ENCODE measurements around the gene TBL2. TPM values are rescaled to one million over a fixed set of nuclear protein-coding genes. Genes with fewer than 3 reads are reported as not detected.
"Not testable (repeated sequence)": the region's sequence is repeated elsewhere in the genome, so short reads cannot be mapped to it uniquely, and the experiment has no call there.

The TBL2 gene
- total RNA-seq, 4 donors from 2014 or later, result 31.9 to 56.3 (median 46.2) TPM

DNA sequence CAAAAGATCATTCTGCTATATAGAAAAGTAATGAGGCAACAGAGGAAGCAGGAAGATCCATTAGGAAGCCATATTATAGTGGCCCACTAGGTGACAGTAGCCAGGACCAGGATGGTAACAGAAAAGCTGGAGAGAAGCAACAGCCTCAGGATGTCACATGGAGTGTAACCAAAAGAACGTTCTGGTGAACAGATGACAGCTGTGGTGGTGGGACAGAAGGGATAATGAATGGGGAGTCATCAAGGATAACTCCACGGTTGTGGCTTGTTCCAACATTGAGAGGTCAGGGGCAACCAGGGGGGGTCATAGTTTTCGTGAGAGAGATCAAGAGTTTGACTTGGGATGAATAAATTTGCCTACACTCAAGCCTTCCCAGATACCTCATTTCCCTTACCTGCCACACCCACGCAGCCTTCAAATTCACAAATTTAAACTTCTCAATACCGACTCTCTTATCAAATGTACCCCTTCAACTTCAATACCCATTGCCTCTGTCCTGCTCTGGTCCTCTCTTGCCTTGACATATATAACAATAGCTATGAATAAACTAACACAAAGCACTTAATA is 9.3 kb downstream of the TBL2 start:
- Histone ChIP-seq H3K36me3 (peaks cover 0 to 39% (median 20%) of the 10 kb centered on the region in 4 donors), H3K27ac (no peak overlapping the region), H3K4me1 (peaks cover 0 to 6% (median 0%) of the 10 kb centered on the region in 4 donors), H3K27me3 (no peaks in the 10 kb centered on the region), H3K4me3 (no peak overlapping the region), H3K9me3 (no peaks in the 10 kb centered on the region)
- intact Hi-C loops (cut with DNase I; ENCODE audit: low total_unique reads), result no loop called here
- TF ChIP-seq EP300 (IDR thresholded peaks at IDR 0.05; ENCODE audit: low read depth) (no peak), POLR2A (IDR thresholded peaks at IDR 0.05) (no peak), POLR2AphosphoS5 (IDR thresholded peaks at IDR 0.05) (no peak)
- TF ChIP-seq, protein P1, sequence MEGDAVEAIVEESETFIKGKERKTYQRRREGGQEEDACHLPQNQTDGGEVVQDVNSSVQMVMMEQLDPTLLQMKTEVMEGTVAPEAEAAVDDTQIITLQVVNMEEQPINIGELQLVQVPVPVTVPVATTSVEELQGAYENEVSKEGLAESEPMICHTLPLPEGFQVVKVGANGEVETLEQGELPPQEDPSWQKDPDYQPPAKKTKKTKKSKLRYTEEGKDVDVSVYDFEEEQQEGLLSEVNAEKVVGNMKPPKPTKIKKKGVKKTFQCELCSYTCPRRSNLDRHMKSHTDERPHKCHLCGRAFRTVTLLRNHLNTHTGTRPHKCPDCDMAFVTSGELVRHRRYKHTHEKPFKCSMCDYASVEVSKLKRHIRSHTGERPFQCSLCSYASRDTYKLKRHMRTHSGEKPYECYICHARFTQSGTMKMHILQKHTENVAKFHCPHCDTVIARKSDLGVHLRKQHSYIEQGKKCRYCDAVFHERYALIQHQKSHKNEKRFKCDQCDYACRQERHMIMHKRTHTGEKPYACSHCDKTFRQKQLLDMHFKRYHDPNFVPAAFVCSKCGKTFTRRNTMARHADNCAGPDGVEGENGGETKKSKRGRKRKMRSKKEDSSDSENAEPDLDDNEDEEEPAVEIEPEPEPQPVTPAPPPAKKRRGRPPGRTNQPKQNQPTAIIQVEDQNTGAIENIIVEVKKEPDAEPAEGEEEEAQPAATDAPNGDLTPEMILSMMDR (IDR thresholded peaks at IDR 0.05), result no peak
- in situ Hi-C loops (cut with MboI; ENCODE audit: low pct_ligation_motif_present in 1 of 4, low pct_unique_long_range_greater_than_20kb in 1 of 4, low sequenced_read_pairs in 3 of 4), result no loop called here
- no peak for DNase-seq
- 71 to 81% methylated on average over 3 to 5 of the region's 5 CpGs for WGBS, 2 donors (ENCODE audit: low coverage in 1 of 2)

DNA sequence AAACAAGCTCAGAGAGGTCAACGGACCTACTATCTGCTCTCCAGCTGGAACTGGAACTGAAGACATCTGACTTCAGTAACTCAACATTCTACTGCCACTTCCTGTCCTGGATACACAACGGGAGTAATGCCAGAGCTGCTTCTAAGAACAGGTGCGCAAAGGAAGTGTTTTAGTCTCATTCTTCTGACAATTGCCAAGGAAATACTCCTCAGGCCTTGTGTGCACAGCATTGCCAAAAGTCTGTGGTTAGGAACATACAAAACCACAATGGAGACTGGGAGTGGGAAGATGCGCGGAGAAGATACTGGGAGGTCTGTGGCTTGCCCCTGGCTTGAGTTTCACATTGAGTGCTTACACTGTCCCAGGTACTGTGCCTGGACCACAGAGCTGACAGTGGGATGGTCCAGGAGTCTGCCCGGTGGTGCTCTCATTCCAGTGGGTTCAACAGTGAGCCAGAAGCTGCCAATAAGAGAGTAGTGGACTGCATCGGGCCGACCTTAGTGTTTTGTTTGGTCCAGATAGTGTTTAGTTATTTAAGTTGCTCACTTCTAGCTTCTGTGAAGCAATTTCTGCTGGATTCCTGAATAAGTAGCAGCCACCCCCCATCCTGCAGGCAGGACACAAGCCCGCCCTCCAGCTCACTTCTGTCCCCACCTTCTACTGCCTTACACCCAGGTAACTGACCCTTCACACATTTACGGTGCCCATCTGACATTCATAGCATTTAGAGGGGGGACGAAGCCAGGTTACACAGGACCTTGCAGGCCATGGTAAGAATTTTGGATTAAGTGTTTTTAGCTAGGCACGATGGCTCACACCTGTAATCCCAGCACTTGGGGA is 10.3 kb downstream of the TBL2 start:
- no peak overlapping the region for H3K4me3 ChIP-seq
- no peaks in the 10 kb centered on the region for H3K27me3 ChIP-seq
- H3K9me3 ChIP-seq, result no peaks in the 10 kb centered on the region
- intact Hi-C loops (cut with DNase I; ENCODE audit: low total_unique reads) (no loop called here), in situ Hi-C loops (cut with MboI; ENCODE audit: low pct_ligation_motif_present in 1 of 4, low pct_unique_long_range_greater_than_20kb in 1 of 4, low sequenced_read_pairs in 3 of 4) (no loop called here)
- peaks cover 0 to 6% (median 0%) of the 10 kb centered on the region in 4 donors for H3K4me1 ChIP-seq
- DNase-seq, result no peak
- WGBS, 2 donors (ENCODE audit: low coverage in 1 of 2), result 60 to 80% methylated on average over 2 to 12 of the region's 12 CpGs
- peaks cover 0 to 31% (median 14%) of the 10 kb centered on the region in 4 donors for H3K36me3 ChIP-seq
- TF ChIP-seq, protein P1 (IDR thresholded peaks at IDR 0.05), result no peak
- no peak for TF ChIP-seq EP300 (IDR thresholded peaks at IDR 0.05; ENCODE audit: low read depth)
- no peak for TF ChIP-seq POLR2A (IDR thresholded peaks at IDR 0.05)
- TF ChIP-seq POLR2AphosphoS5 (IDR thresholded peaks at IDR 0.05), result no peak
- H3K27ac ChIP-seq, result no peak overlapping the region

DNA sequence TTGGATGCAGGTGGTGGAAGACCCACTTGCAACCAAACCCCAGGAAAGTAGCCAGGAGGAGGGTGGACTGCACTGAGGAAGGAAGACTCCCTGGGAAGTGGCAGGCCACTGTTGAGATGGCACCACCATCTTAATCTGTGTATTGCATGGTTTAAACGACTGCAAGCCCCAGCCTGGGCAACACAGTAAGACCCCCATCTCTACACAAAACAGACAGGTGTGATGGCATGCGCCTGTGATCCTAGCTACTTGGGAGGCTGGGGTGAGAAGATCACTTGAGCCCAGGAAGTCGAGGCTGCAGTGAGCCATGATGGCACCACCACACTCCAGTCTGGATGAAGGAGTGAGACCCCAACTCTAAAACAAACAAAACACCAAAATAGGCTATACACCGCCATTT is 11.2 kb downstream of the TBL2 start:
- Histone ChIP-seq H3K27ac (no peak overlapping the region), H3K4me1 (peaks cover 0 to 6% (median 0%) of the 10 kb centered on the region in 4 donors), H3K4me3 (no peak overlapping the region), H3K36me3 (peaks cover 0 to 22% (median 10%) of the 10 kb centered on the region in 4 donors), H3K27me3 (no peaks in the 10 kb centered on the region), H3K9me3 (no peaks in the 10 kb centered on the region)
- no peak for DNase-seq
- intact Hi-C loops (cut with DNase I; ENCODE audit: low total_unique reads), result no loop called here
- 92 to 93% methylated on average over 4 of the region's 4 CpGs for WGBS, 2 donors (ENCODE audit: low coverage in 1 of 2)
- in situ Hi-C loops (cut with MboI; ENCODE audit: low pct_ligation_motif_present in 1 of 4, low pct_unique_long_range_greater_than_20kb in 1 of 4, low sequenced_read_pairs in 3 of 4), result no loop called here
- no peak for TF ChIP-seq EP300 (IDR thresholded peaks at IDR 0.05; ENCODE audit: low read depth)
- TF ChIP-seq, protein P1 (IDR thresholded peaks at IDR 0.05), result no peak
- no peak for TF ChIP-seq POLR2AphosphoS5 (IDR thresholded peaks at IDR 0.05)
- no peak for TF ChIP-seq POLR2A (IDR thresholded peaks at IDR 0.05)

DNA sequence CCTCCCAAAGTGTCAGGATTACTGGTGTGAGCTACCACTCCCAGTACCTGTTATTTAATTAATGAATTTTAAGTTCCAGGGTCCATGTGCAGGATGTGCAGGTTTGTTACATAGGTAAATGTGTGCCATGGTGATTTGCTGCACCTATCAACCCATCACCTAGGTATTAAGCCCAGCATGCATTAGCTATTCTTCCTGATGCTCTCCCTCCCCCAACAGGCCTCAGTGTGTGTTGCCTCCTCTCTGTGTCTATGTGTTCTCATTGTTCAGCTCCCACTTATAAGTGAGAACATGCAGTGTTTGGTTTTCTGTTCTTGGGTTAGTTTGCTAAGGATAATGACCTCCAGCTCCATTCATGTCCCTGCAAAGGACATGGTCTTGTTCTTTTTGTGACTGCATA is 11.9 kb downstream of the TBL2 start:
- in situ Hi-C loops (cut with MboI; ENCODE audit: low pct_ligation_motif_present in 1 of 4, low pct_unique_long_range_greater_than_20kb in 1 of 4, low sequenced_read_pairs in 3 of 4); DNase-seq: not testable (repeated sequence)

More for the DNA sequence above, 11.9 kb downstream of the TBL2 start:
- intact Hi-C loops (cut with DNase I; ENCODE audit: low total_unique reads); H3K4me1 ChIP-seq; H3K27ac ChIP-seq; H3K27me3 ChIP-seq; H3K9me3 ChIP-seq: not testable (repeated sequence)
- H3K36me3 ChIP-seq, result peaks cover 0 to 15% (median 7%) of the 10 kb centered on the region in 4 donors
- peak overlapping the region in 3 of 4 donors; percentile 17 to 40 (median 27) for H3K4me3 ChIP-seq
